Muscle layer of colon (tissue), 2 donors: ENCODE data around the gene KRTAP12-3.
"Not testable (repeated sequence)": the region's sequence is repeated elsewhere in the genome, so short reads cannot be mapped to it uniquely, and the experiment has no call there.

Experiments
- H3K27ac ChIP-seq: one replicate; pipeline ENCODE4 v1.7.0; 2013; ENCODE audit warnings: low read depth, mild to moderate bottlenecking, low read length, moderate library complexity
- H3K27me3 ChIP-seq, 2 donors: one replicate each; pipeline ENCODE4 v1.7.0; 2013; ENCODE audit warnings: low read length in 2 of 2, mild to moderate bottlenecking in 2 of 2; ENCODE audit not compliant: insufficient read depth in 2 of 2, control insufficient read depth in 1 of 2
- H3K36me3 ChIP-seq: one replicate; pipeline ENCODE4 v1.7.0; 2013; ENCODE audit warnings: mild to moderate bottlenecking, low read length; ENCODE audit not compliant: insufficient read depth
- H3K4me1 ChIP-seq: one replicate; pipeline ENCODE4 v1.7.0; 2013; ENCODE audit warnings: mild to moderate bottlenecking, low read length; ENCODE audit not compliant: insufficient read depth
- H3K4me3 ChIP-seq, 2 donors: one replicate each; pipeline ENCODE4 v1.7.0; 2013; ENCODE audit warnings: low read length in 2 of 2, low read depth in 1 of 2, mild to moderate bottlenecking in 1 of 2, moderate library complexity in 1 of 2
- H3K9ac ChIP-seq: one replicate; pipeline ENCODE4 v1.7.0; 2013; ENCODE audit warnings: low read length
- H3K9me3 ChIP-seq: one replicate; pipeline ENCODE4 v1.7.0; 2013; ENCODE audit warnings: mild to moderate bottlenecking, low read length
- donor health status: abdominal sarcoma.
- donor health status: Adenocarcinoma of cecum.

Gene KRTAP12-3

GRCh38 chr21:44681861-44682579, 24.3 kb downstream of the KRTAP12-3 start, which contains the start of gene KRTAP12-1:
TSS of gene KRTAP12-1 (minus strand) at chr21:44682163. CDS start at chr21:44682123, 40 bp downstream.
- no peaks in the 10 kb centered on the region for H3K4me1 ChIP-seq
- H3K27ac ChIP-seq = no peak within 1 kb of the TSS
- no peak within 1 kb of the TSS for H3K4me3 ChIP-seq
- no peaks in the 10 kb centered on the region for H3K27me3 ChIP-seq
- H3K9me3 ChIP-seq = no peaks in the 10 kb centered on the region
- no peak within 1 kb of the TSS for H3K9ac ChIP-seq
- H3K36me3 ChIP-seq = no peaks in the 10 kb centered on the region

DNA sequence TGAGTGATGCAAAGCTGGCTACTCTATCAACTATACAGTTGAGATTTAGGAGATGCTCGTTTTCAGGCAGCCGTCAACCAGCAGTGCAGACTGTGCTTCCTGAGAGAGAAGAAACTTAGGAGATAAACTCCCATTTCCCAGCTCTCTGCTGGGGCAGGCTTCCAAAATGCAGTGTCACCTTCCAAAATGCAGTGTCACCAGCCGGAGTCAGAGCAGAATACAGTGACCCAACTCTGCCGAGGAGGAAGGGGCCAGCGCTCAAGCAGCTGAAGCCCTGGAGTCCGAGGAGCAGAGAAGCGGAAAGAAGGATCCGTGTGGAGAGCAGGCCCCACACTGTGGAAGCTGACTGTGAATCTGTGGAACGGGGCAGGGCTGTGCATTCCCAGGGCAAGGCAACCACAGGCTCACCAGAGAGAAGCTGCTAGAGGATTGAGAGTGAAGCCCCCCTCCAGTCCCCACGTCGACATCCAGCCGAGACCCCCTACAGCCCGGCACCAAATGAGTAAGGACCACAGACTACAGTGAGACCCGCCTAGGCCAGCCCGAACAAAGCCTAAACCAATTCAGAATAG, 24.9 kb downstream of the KRTAP12-3 start:
- no peak overlapping the region for H3K4me3 ChIP-seq
- no peaks in the 10 kb centered on the region for H3K36me3 ChIP-seq
- no peak overlapping the region for H3K9ac ChIP-seq
- H3K4me1 ChIP-seq = no peaks in the 10 kb centered on the region
- H3K27ac ChIP-seq = no peak overlapping the region
- H3K27me3 ChIP-seq = no peaks in the 10 kb centered on the region
- H3K9me3 ChIP-seq = no peaks in the 10 kb centered on the region

- Histone ChIP-seq H3K9ac (no peak overlapping the region), H3K36me3 (no peaks in the 10 kb centered on the region), H3K27ac (no peak overlapping the region), H3K4me1 (no peaks in the 10 kb centered on the region), H3K4me3 (no peak overlapping the region), H3K27me3 (no peaks in the 10 kb centered on the region), H3K9me3 (no peaks in the 10 kb centered on the region)
Measured at GRCh38 chr21:44684077-44684476, 26.3 kb downstream of the KRTAP12-3 start.

- H3K9me3 ChIP-seq = no peaks in the 10 kb centered on the region
- no peaks in the 10 kb centered on the region for H3K27me3 ChIP-seq
- no peaks in the 10 kb centered on the region for H3K4me1 ChIP-seq
- no peak overlapping the region for H3K9ac ChIP-seq
- H3K4me3 ChIP-seq = no peak overlapping the region
- no peak overlapping the region for H3K27ac ChIP-seq
- no peaks in the 10 kb centered on the region for H3K36me3 ChIP-seq
Measured at GRCh38 chr21:44684483-44684882, 26.8 kb downstream of the KRTAP12-3 start.

DNA sequence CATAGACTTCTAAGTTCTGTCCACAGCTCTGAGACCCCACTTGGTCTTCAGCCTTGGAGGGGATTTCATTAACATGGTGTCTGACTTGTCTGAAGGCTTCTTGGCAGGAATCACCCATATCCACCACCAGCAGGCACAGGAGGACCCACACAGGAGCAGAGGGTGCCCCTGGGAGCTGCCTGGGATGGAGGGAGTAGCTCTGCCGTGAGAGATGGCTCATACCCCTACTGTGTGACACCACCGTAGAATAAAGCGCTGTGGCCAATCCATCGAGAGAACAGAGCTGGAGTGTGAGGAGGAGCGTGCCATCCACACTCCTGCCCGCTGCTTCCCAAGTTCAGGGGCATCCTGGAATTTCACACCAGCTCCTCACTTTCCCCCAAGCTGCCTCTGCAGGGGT, 27.3 kb downstream of the KRTAP12-3 start:
- H3K9me3 ChIP-seq, H3K4me3 ChIP-seq, H3K9ac ChIP-seq, H3K4me1 ChIP-seq, H3K36me3 ChIP-seq, H3K27ac ChIP-seq, H3K27me3 ChIP-seq: not testable (repeated sequence)

- Histone ChIP-seq H3K9me3 (no peaks in the 10 kb centered on the region), H3K27ac (no peak overlapping the region), H3K36me3 (no peaks in the 10 kb centered on the region), H3K27me3 (no peaks in the 10 kb centered on the region), H3K4me1 (no peaks in the 10 kb centered on the region), H3K4me3 (no peak overlapping the region), H3K9ac (no peak overlapping the region)
Measured at GRCh38 chr21:44686000-44686781, 28.5 kb downstream of the KRTAP12-3 start.

DNA sequence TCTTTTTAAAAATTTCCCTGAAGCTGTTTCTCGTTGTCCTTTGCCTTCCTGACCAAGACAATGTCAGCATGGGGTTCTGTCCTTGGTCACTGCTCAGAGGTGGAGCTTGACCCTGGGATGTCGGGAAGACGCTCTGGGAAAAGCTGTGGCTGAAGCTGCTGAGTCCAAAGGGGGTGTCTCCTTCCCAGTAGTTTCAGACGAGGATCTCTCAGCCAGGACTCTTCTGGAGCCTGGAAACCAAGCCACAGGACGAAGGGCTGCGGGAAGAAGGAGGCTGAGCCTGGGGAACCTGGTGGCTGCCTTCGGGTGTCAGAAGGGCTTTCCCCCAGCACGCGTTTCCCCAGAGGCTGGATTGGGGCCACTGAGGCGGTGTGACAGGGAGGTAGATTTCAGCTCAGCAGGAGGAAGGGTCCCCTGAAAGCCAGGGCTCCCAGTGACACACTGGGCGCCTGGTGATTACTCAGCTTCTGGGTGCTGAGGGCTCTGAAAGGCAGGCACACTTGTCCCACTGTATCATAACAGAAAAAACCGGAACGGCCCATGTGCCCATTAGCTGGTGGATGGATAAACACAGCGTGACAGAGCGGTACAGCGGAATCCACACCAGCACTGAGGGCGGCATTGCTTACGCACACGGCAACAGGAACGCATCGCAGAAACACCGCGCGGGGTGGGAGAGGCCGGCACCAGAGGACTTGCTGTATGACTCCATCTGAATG, 29.3 kb downstream of the KRTAP12-3 start:
- Histone ChIP-seq H3K9ac (no peak overlapping the region), H3K27ac (no peak overlapping the region), H3K27me3 (no peaks in the 10 kb centered on the region), H3K36me3 (no peaks in the 10 kb centered on the region), H3K9me3 (no peaks in the 10 kb centered on the region), H3K4me3 (no peak overlapping the region), H3K4me1 (no peaks in the 10 kb centered on the region)

GRCh38 chr21:44687671-44688070, 29.9 kb downstream of the KRTAP12-3 start:
- H3K27ac ChIP-seq = no peak overlapping the region
- H3K9me3 ChIP-seq = no peaks in the 10 kb centered on the region
- no peaks in the 10 kb centered on the region for H3K36me3 ChIP-seq
- no peak overlapping the region for H3K4me3 ChIP-seq
- H3K4me1 ChIP-seq = no peaks in the 10 kb centered on the region
- no peaks in the 10 kb centered on the region for H3K27me3 ChIP-seq
- H3K9ac ChIP-seq = no peak overlapping the region

GRCh38 chr21:44689740-44690139, 32.0 kb downstream of the KRTAP12-3 start:
- not testable (repeated sequence) for H3K27ac ChIP-seq, H3K9ac ChIP-seq, H3K36me3 ChIP-seq, H3K4me3 ChIP-seq, H3K27me3 ChIP-seq, H3K4me1 ChIP-seq, H3K9me3 ChIP-seq

- no peak overlapping the region for H3K4me3 ChIP-seq
- no peak overlapping the region for H3K27ac ChIP-seq
- no peak overlapping the region for H3K9ac ChIP-seq
- no peaks in the 10 kb centered on the region for H3K27me3 ChIP-seq
- H3K9me3 ChIP-seq = no peaks in the 10 kb centered on the region
- H3K4me1 ChIP-seq = no peaks in the 10 kb centered on the region
- no peaks in the 10 kb centered on the region for H3K36me3 ChIP-seq
Measured at GRCh38 chr21:44691686-44692085, 34.0 kb downstream of the KRTAP12-3 start.

- H3K36me3 ChIP-seq = no peaks in the 10 kb centered on the region
- H3K9me3 ChIP-seq = no peaks in the 10 kb centered on the region
- peaks cover 0 to 5% of the 10 kb centered on the region in 2 donors for H3K27me3 ChIP-seq
- H3K9ac ChIP-seq = no peak overlapping the region
- no peak overlapping the region for H3K27ac ChIP-seq
- no peak overlapping the region for H3K4me3 ChIP-seq
- no peaks in the 10 kb centered on the region for H3K4me1 ChIP-seq
Measured at GRCh38 chr21:44692798-44693512, 35.2 kb downstream of the KRTAP12-3 start.
